HG03139 (cell line): ENCODE data around the gene EPHA7.

ENCODE experiments used
- ATAC-seq: cut with Tn5 transposase; IDR thresholded peaks from one replicate; pipeline ENCODE4 v1.9.1; 2021; ENCODE audit not compliant: unreplicated experiment

Gene EPHA7

GRCh38 chr6:93259332-93259731 is 160.0 kb downstream of the EPHA7 start:
- ATAC-seq = no peak

GRCh38 chr6:93252930-93253329 is 166.4 kb downstream of the EPHA7 start:
- ATAC-seq = no peak

DNA sequence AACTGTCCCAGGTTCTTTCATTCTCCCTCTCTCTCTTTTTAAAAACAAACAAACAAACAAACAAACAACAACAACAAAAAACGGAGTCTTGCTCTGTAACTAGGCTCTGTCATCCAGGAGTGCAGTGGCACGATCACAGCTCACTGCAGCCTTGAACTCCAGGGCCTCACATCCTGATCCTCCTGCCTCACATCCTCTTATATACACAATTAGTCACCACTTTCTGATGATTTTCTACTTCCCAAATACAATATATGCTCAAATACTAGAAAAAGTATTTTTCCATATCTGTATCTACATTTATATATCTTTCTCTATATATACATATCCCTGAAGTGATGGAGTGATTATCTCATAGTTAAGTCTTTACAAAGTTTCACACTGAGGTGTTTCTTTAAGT is 170.7 kb downstream of the EPHA7 start:
- no peak for ATAC-seq

DNA sequence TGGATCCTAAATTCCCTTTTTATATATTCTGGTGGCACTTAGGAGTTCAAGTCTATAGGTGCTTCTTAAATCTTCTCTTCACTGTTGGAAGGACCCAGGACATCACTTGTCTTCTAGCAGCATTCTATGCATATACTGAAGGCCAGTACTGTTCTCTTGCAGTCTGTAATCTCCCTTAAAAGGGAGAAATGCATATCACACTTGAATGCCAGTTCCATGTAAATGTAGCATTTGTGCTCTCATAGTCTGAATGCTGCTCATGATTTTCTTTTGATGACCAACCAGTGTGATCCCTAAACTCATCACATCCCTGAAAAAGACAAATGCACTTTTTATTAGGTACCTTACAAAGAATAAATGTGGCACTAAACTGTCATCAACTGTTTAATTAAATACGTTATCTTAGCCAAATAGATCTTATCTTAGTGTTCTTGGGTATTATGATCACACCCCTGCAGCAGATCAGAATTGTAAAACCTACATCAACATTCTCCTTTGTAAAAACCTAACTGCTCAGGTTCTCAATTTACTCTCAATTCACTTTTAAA is 176.1 kb downstream of the EPHA7 start:
- ATAC-seq = no peak

DNA sequence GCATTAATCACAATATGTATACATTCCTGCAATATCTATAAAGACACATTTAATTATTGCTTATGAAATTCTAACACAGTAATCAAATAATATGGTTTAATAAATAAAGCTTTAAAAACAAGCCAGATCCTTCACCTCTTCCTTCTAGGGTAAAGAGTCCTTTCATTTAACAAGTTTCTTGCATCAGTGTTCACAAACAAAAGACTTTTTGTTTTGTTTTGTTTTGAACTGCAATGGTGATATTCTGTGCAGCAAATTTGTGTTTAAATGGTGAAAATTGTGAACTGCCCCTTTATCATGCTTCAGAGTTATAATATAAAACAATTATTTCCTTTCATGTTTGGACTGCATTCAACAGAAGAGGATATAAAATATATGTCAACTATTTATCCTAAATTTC is 177.3 kb downstream of the EPHA7 start:
- ATAC-seq = no peak

DNA sequence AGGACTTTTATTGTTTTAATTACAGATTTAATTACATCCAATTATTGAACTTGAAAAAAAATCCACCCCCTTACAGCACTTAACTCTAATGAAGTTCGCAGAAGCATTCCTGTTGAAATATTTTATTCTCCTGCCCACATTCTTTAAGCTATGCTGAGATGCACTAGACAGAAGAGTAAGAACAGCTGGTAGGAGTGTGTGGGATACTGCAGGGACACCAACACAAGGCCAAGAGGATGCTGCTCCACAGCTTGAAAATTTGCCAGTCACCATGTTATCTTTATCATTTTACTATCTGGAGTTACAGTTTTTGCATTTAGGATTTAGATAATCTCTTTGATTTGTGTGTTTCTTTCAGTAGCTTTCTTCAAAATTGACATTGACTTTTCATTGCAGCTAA is 180.7 kb downstream of the EPHA7 start:
- ATAC-seq = no peak

DNA sequence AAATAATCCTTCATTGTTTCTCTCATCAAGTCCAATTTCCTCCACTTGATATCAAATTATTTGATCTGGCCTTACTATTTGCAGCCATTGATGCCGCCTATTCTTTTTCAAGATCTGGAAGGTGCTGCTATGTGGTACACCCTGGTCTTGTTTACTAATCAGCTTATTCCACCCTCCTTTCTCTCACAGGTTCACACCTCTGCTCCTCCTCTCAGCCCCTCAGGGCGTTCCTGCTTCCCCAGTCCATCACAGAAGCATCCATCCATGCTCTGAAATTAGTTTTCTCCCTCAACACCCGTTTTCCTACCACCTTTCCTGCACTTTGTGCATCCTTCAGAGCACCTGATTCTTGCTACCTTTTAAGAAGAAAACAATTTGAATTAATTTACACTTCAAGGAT is 183.6 kb downstream of the EPHA7 start:
- no peak for ATAC-seq

- ATAC-seq = no peak
Observed at GRCh38 chr6:93226822-93227221, 192.5 kb downstream of the EPHA7 start.

- ATAC-seq = no peak
Observed at GRCh38 chr6:93222071-93222851, 197.1 kb downstream of the EPHA7 start.

GRCh38 chr6:93219447-93219846 is 199.9 kb downstream of the EPHA7 start:
- no peak for ATAC-seq

DNA sequence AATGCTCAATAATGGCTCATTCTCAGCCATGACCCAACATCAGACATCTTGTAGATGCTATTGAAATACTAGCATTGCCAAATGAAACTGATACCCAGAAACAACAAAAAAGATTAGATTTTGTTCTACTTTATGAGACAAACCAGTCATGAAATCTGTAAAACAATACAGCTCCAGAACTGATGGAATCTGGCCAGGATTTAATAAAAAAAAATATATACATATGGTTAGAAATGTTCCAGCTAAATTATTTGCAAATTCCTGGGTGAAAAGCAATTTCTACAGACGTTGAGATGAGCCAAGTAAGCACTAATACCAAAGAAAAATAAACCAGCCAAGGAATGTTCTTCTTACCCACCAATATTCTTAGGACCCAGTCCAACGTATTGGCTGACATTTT is 201.3 kb downstream of the EPHA7 start:
- no peak for ATAC-seq

- no peak for ATAC-seq
Observed at GRCh38 chr6:93213028-93213427, 206.3 kb downstream of the EPHA7 start.

GRCh38 chr6:93210908-93211307 is 208.5 kb downstream of the EPHA7 start:
- ATAC-seq = no peak

GRCh38 chr6:93209358-93209757 is 210.0 kb downstream of the EPHA7 start:
- ATAC-seq = no peak

GRCh38 chr6:93196406-93196970 is 222.9 kb downstream of the EPHA7 start:
- ATAC-seq = no peak

GRCh38 chr6:93194480-93194879 is 224.9 kb downstream of the EPHA7 start:
- no peak for ATAC-seq

DNA sequence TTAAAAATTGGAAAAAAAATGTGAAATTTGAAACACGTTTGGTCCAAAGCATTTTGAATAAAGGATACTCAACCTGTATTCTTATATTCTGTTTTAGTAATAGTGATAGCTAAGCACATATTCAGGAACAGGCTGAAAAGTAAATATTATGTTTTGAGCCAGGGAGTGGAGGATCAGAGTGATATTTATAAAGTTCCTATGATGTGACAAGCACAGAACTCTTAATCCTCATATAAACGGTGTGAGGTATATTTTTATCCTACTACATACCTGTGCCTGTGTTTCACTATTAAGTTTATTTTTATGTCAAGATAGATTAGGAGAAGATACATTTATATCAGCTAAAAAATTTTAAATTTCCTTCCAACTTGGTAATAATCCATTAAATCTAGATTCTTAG is 225.5 kb downstream of the EPHA7 start:
- ATAC-seq = no peak
